Keratinocyte (primary cell): ENCODE results near the gene C20orf144.

Source experiments
- EZH2 ChIP-seq: IDR thresholded peaks from one replicate; pipeline ENCODE4 v1.6.1; 2012; ENCODE audit warnings: inconsistent platforms, mild to moderate bottlenecking, low read length, moderate library complexity
- TF ChIP-seq, protein P1 (sequence below), 3 experiments: IDR thresholded peaks in 1 of 3; conservative IDR thresholded peaks in 1 of 3; optimal IDR thresholded peaks in 1 of 3; 2 replicates in 2 of 3; 3 replicates in 1 of 3; pipeline versions ENCODE3 to v1.5.1; 2011; ENCODE audit warnings: low read length in 3 of 3, mild to moderate bottlenecking in 3 of 3, moderate library complexity in 2 of 3, control low read depth in 1 of 3, inconsistent platforms in 1 of 3; ENCODE audit not compliant: insufficient read depth in 2 of 3; ENCODE audit errors: extremely low read depth in 1 of 3

DNA sequence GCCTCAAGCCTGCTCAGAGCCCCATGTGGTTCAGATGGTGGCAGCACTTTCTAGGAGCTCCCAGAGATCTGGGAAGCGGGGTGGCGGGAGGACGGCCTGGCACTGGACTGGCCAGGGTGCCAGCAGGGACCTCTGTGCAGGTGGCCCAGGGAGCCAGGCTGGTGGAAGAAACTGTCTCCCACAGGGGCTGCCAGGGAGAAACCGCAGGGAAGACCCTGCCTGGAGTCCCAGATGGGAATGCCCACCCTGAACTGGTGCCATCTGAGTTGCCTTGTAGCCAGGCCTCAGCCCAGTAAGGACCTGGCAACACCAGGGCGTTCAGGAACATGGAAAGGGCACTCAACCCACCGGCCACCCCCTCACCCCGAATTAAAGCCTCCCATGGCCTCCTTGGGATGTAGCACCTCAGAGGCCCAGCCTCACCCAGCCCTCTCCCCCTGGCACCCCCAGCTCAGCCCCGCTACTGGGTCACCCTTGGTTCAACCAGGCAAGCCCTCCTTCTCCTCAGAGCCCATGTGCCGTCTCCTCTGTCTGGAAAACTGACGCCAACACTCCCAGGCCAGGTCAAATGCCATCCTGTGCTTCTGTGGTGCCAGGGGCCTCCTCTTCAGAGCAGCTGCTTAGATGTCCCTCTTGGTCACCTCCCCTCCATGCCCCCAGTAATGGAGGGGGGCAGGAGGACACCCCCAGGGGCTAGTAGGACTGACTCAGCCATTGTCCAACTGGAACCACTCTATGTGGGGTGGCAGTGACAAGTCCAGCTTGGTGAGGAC, 5.9 kb upstream of the C20orf144 start:
- TF ChIP-seq, protein P1, sequence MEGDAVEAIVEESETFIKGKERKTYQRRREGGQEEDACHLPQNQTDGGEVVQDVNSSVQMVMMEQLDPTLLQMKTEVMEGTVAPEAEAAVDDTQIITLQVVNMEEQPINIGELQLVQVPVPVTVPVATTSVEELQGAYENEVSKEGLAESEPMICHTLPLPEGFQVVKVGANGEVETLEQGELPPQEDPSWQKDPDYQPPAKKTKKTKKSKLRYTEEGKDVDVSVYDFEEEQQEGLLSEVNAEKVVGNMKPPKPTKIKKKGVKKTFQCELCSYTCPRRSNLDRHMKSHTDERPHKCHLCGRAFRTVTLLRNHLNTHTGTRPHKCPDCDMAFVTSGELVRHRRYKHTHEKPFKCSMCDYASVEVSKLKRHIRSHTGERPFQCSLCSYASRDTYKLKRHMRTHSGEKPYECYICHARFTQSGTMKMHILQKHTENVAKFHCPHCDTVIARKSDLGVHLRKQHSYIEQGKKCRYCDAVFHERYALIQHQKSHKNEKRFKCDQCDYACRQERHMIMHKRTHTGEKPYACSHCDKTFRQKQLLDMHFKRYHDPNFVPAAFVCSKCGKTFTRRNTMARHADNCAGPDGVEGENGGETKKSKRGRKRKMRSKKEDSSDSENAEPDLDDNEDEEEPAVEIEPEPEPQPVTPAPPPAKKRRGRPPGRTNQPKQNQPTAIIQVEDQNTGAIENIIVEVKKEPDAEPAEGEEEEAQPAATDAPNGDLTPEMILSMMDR (optimal IDR thresholded peaks at IDR 0.05 in 1 of 3, IDR thresholded peaks at IDR 0.05 in 1 of 3, conservative IDR thresholded peaks at IDR 0.05 in 1 of 3; ENCODE audit: extremely low read depth in 1 of 3, insufficient read depth in 2 of 3, low read length in 3 of 3), result no peak
- no peak for TF ChIP-seq EZH2
